Nephron (organoid): ENCODE data around the gene ZNF791.
"Not testable (repeated sequence)": the region's sequence is repeated elsewhere in the genome, so short reads cannot be mapped to it uniquely, and the experiment has no call there.

Experiments
- H3K27ac Mint-ChIP-seq, 3 experiments: 2 replicates each; pipeline ENCODE4 v1.8.0; 2020; ENCODE audit warnings: mixed read lengths in 3 of 3, mild to moderate bottlenecking in 2 of 3, moderate library complexity in 1 of 3
- H3K27me3 Mint-ChIP-seq: 2 replicates; pipeline ENCODE4 v1.8.0; 2021; ENCODE audit warnings: low read depth, mild to moderate bottlenecking, moderate library complexity, mixed read lengths
- H3K36me3 Mint-ChIP-seq: 2 replicates; pipeline ENCODE4 v1.8.0; 2020; ENCODE audit warnings: low read depth, mixed read lengths
- H3K4me1 Mint-ChIP-seq: 2 replicates; pipeline ENCODE4 v1.8.0; 2020; ENCODE audit warnings: mixed read lengths
- H3K4me3 Mint-ChIP-seq, 3 experiments: 2 replicates each; pipeline ENCODE4 v1.8.0; 2020; ENCODE audit warnings: mild to moderate bottlenecking in 3 of 3, mixed read lengths in 3 of 3, moderate library complexity in 2 of 3
- H3K9me3 Mint-ChIP-seq: 2 replicates; pipeline ENCODE4 v1.8.0; 2020; ENCODE audit warnings: mixed read lengths
- CTCF ChIP-seq, 3 experiments: fragments of 200-600 bp; sonication (generic); IDR thresholded peaks; one replicate each; pipeline ENCODE4 v1.5.0; 2021; ENCODE audit warnings: antibody characterized with exemption in 3 of 3; ENCODE audit not compliant: unreplicated experiment in 3 of 3

The ZNF791 gene

GRCh38 chr19:12639901-12640613, 29.3 kb downstream of the ZNF791 start:
- Mint-ChIP-seq H3K9me3 (no peaks in the 10 kb centered on the region), H3K36me3 (no peaks in the 10 kb centered on the region), H3K27ac (no peak overlapping the region), H3K4me1 (peaks cover 5% of the 10 kb centered on the region), H3K27me3 (no peaks in the 10 kb centered on the region), H3K4me3 (peak overlapping the region; percentile 13 to 35 (median 22))
- TF ChIP-seq CTCF (IDR thresholded peaks at IDR 0.05; ENCODE audit: unreplicated experiment in 3 of 3): peak; percentile 63 to 74 (median 65)

GRCh38 chr19:12641456-12641855, 30.7 kb downstream of the ZNF791 start:
- TF ChIP-seq CTCF (IDR thresholded peaks at IDR 0.05; ENCODE audit: unreplicated experiment in 3 of 3): no peak
- Mint-ChIP-seq H3K36me3 (peaks cover 4% of the 10 kb centered on the region), H3K4me1 (peaks cover 5% of the 10 kb centered on the region), H3K9me3 (no peaks in the 10 kb centered on the region), H3K4me3 (no peak overlapping the region), H3K27me3 (no peaks in the 10 kb centered on the region), H3K27ac (no peak overlapping the region)

- Mint-ChIP-seq H3K36me3 (peaks cover 4% of the 10 kb centered on the region), H3K9me3 (no peaks in the 10 kb centered on the region), H3K27me3 (no peaks in the 10 kb centered on the region), H3K4me3 (no peak overlapping the region), H3K4me1 (peaks cover 5% of the 10 kb centered on the region), H3K27ac (no peak overlapping the region)
- TF ChIP-seq CTCF (IDR thresholded peaks at IDR 0.05; ENCODE audit: unreplicated experiment in 3 of 3): no peak
Observed at GRCh38 chr19:12642506-12642905, 31.8 kb downstream of the ZNF791 start.

- H3K36me3 Mint-ChIP-seq, H3K27me3 Mint-ChIP-seq, H3K4me1 Mint-ChIP-seq, H3K4me3 Mint-ChIP-seq, H3K27ac Mint-ChIP-seq, H3K9me3 Mint-ChIP-seq: not testable (repeated sequence)
Observed at GRCh38 chr19:12643716-12644115, 33.0 kb downstream of the ZNF791 start.

GRCh38 chr19:12646551-12646950, 35.8 kb downstream of the ZNF791 start:
- Mint-ChIP-seq H3K27ac (no peak overlapping the region), H3K4me1 (no peaks in the 10 kb centered on the region), H3K4me3 (no peak overlapping the region), H3K36me3 (peaks cover 13% of the 10 kb centered on the region), H3K9me3 (no peaks in the 10 kb centered on the region), H3K27me3 (no peaks in the 10 kb centered on the region)
- no peak for TF ChIP-seq CTCF (IDR thresholded peaks at IDR 0.05; ENCODE audit: unreplicated experiment in 3 of 3)

- H3K36me3 Mint-ChIP-seq: peaks cover 17% of the 10 kb centered on the region
- H3K27ac Mint-ChIP-seq: no peak overlapping the region
- H3K9me3 Mint-ChIP-seq: no peaks in the 10 kb centered on the region
- no peaks in the 10 kb centered on the region for H3K27me3 Mint-ChIP-seq
- TF ChIP-seq CTCF (IDR thresholded peaks at IDR 0.05; ENCODE audit: unreplicated experiment in 3 of 3): no peak
- no peaks in the 10 kb centered on the region for H3K4me1 Mint-ChIP-seq
- no peak overlapping the region for H3K4me3 Mint-ChIP-seq
Observed at GRCh38 chr19:12647047-12647446, 36.3 kb downstream of the ZNF791 start.
